ENCODE results near the gene OXA1L. TPM values are rescaled to one million over a fixed set of nuclear protein-coding genes. Genes with fewer than 3 reads are reported as not detected.
"Not testable (repeated sequence)": the region's sequence is repeated elsewhere in the genome, so short reads cannot be mapped to it uniquely, and the experiment has no call there.

Gene OXA1L
- total RNA-seq, 1 donor from 2014 or later, result 115 TPM

- Mint-ChIP-seq H3K4me3 (no peak overlapping the region), H3K9me3 (peaks cover 3% of the 10 kb centered on the region), H3K4me1 (peaks cover 7% of the 10 kb centered on the region), H3K27me3 (ENCODE audit: low read depth) (peaks cover 1% of the 10 kb centered on the region), H3K27ac (no peak overlapping the region), H3K36me3 (no peaks in the 10 kb centered on the region)
- DNase-seq (ENCODE audit: low spot score in 2 of 2, unreplicated experiment in 2 of 2), result no peak
- no peak for TF ChIP-seq CTCF (IDR thresholded peaks at IDR 0.05; ENCODE audit: unreplicated experiment)
Measured at GRCh38 chr14:22792158-22792557, 25.7 kb downstream of the OXA1L start.

- H3K4me3 Mint-ChIP-seq; H3K9me3 Mint-ChIP-seq; H3K27me3 Mint-ChIP-seq (ENCODE audit: low read depth); H3K27ac Mint-ChIP-seq; DNase-seq (ENCODE audit: low spot score in 2 of 2, unreplicated experiment in 2 of 2); H3K4me1 Mint-ChIP-seq; H3K36me3 Mint-ChIP-seq: not testable (repeated sequence)
Measured at GRCh38 chr14:22793550-22793949, 27.1 kb downstream of the OXA1L start.

DNA sequence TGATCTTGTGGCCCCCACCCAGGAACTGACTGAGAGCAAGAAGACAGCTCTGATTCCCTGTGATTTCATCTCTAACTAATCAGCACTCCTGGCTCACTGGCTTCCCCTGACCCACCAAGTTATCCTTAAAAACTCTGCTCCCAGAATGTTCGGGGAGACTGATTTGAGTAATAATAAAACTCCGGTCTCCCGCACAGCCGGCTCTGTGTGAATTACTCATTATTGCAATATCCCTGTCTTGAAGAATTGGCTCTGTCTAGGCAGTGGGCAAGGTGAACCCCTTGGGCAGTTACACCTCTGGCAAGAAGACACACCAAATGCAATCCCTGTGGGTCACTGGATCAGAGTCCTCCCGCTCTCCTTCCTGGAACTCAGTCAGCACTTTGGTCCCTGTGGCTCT is 27.5 kb downstream of the OXA1L start:
- H3K4me3 Mint-ChIP-seq, result no peak overlapping the region
- H3K36me3 Mint-ChIP-seq, result no peaks in the 10 kb centered on the region
- peaks cover 3% of the 10 kb centered on the region for H3K9me3 Mint-ChIP-seq
- H3K27me3 Mint-ChIP-seq (ENCODE audit: low read depth), result peaks cover 1% of the 10 kb centered on the region
- TF ChIP-seq CTCF (IDR thresholded peaks at IDR 0.05; ENCODE audit: unreplicated experiment), result no peak
- H3K27ac Mint-ChIP-seq, result no peak overlapping the region
- DNase-seq (ENCODE audit: low spot score in 2 of 2, unreplicated experiment in 2 of 2), result no peak
- H3K4me1 Mint-ChIP-seq, result peaks cover 7% of the 10 kb centered on the region

- Mint-ChIP-seq H3K4me1 (peaks cover 7% of the 10 kb centered on the region), H3K36me3 (no peaks in the 10 kb centered on the region), H3K9me3 (peaks cover 3% of the 10 kb centered on the region), H3K4me3 (no peak overlapping the region), H3K27me3 (ENCODE audit: low read depth) (peaks cover 1% of the 10 kb centered on the region), H3K27ac (no peak overlapping the region)
- no peak for DNase-seq (ENCODE audit: low spot score in 2 of 2, unreplicated experiment in 2 of 2)
- no peak for TF ChIP-seq CTCF (IDR thresholded peaks at IDR 0.05; ENCODE audit: unreplicated experiment)
Measured at GRCh38 chr14:22794551-22794951, 28.1 kb downstream of the OXA1L start.

GRCh38 chr14:22796087-22796707 is 29.7 kb downstream of the OXA1L start:
- peaks cover 1% of the 10 kb centered on the region for H3K27me3 Mint-ChIP-seq (ENCODE audit: low read depth)
- TF ChIP-seq CTCF (IDR thresholded peaks at IDR 0.05; ENCODE audit: unreplicated experiment), result no peak
- no peak overlapping the region for H3K27ac Mint-ChIP-seq
- DNase-seq (ENCODE audit: low spot score in 2 of 2, unreplicated experiment in 2 of 2), result no peak
- peaks cover 3% of the 10 kb centered on the region for H3K9me3 Mint-ChIP-seq
- H3K4me1 Mint-ChIP-seq, result peaks cover 4% of the 10 kb centered on the region
- no peak overlapping the region for H3K4me3 Mint-ChIP-seq
- H3K36me3 Mint-ChIP-seq, result no peaks in the 10 kb centered on the region

DNA sequence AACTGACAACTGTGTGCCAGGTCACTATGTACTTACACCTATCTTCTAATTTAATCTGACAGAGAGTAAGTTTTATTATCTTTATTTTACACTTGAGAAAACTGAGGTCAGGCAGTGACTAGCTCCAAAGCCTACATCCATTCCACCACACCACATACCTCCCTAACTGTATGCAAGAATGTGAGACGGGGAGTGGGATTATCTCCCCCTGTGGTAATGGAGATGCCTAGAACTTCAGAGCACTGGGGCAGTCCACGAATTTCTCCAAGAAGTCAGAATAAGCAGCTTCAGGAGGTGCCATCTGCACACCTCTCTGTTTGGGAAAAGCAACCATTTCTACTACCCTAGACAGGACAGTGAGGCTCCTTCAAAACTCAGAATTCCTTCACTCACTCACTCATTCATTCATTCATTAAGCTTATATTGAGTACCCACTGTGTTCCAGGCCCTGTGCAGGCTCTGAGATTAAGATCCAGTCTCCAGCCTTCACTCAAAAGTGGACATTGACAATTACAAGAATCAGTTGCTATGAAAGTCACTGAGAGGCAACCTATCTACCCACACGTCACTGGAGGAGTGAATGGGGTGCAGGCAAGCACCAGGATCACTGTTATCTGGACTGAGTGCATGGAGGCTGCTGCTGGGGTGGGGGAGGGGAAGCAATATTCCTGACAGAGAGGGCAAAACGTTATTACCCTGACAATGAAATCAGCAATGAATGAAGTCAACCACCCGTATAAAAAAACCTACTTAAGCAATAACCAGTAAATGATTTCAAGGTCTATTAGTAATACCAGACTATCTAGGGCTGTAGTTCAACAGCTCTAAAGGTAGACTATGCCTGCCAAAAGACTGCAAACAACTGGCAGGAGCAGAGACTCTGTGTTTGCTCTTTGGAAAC is 30.8 kb downstream of the OXA1L start:
- TF ChIP-seq CTCF (IDR thresholded peaks at IDR 0.05; ENCODE audit: unreplicated experiment), result no peak
- Mint-ChIP-seq H3K9me3 (peaks cover 3% of the 10 kb centered on the region), H3K4me1 (no peaks in the 10 kb centered on the region), H3K4me3 (no peak overlapping the region), H3K36me3 (no peaks in the 10 kb centered on the region), H3K27me3 (ENCODE audit: low read depth) (peaks cover 1% of the 10 kb centered on the region), H3K27ac (no peak overlapping the region)
- DNase-seq (ENCODE audit: low spot score in 2 of 2, unreplicated experiment in 2 of 2), result no peak
